ENCODE results near the gene GCGR. TPM values are rescaled to one million over a fixed set of nuclear protein-coding genes. Genes with fewer than 3 reads are reported as not detected.

The GCGR gene
- polyA plus RNA-seq, 1 donor (not counting 4 experiments of a cell fraction or from before 2014, with no cell fraction given), result not detected

DNA sequence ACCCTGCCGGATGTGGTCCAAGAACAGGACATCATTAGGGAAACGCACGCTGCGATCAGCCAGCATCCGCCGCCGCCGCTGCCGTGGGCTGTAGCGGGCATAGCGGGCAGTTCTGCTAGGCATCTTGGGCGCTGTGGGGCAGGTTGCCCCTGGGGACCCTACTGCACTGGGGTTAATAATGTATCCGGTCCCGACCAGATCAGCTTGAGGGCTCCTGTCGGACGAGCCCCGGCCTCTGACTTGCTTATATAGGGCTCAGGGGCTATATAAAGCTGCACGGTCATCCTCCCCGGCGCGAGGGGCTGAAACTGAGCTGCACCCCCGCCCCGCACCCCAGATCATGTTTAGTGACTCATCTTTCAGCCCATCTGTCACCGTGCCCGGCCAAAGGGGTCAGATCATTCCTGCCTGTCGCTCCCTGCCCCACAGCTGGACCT, 30.9 kb downstream of the GCGR start, which contains the start of gene PPP1R27:
PPP1R27 (minus strand) TSS at position 220 of the 437 bp plus-strand sequence; CDS start at position 123, 97 bp downstream.
- DNase-seq (ENCODE audit: low read depth, low spot score), result no peak
- H3K4me1 ChIP-seq (ENCODE audit: control insufficient read depth, extremely low read depth, insufficient read depth, low read length), result peaks cover 14% of the 10 kb centered on the region
- peak within 1 kb of the TSS; percentile 89 for H3K27ac ChIP-seq (ENCODE audit: control insufficient read depth, insufficient read depth, low read length)
- H3K4me2 ChIP-seq (ENCODE audit: control insufficient read depth, extremely low read depth, insufficient read depth, low read depth, low read length), result peak within 1 kb of the TSS; percentile 94
- peak within 1 kb of the TSS; percentile 66 to 79 (median 68) for H3K4me3 ChIP-seq (ENCODE audit: control insufficient read depth in 2 of 3, extremely low read depth in 1 of 3, insufficient read depth in 2 of 3, low read depth in 1 of 3, low read length in 3 of 3)
- no peaks in the 10 kb centered on the region for H3K9me3 ChIP-seq (ENCODE audit: control insufficient read depth, low read depth, low read length)
- H3K36me3 ChIP-seq (ENCODE audit: control insufficient read depth in 2 of 2, extremely low read depth in 1 of 2, insufficient read depth in 2 of 2, low read length in 2 of 2), result peaks cover 0 to 3% of the 10 kb centered on the region in 2 experiments
- TF ChIP-seq EZH2 (IDR thresholded peaks at IDR 0.05; ENCODE audit: low read length), result no peak
- no peak for TF ChIP-seq CTCF (optimal IDR thresholded peaks at IDR 0.05 in 1 of 3, IDR thresholded peaks at IDR 0.05 in 1 of 3, conservative IDR thresholded peaks at IDR 0.05 in 1 of 3; ENCODE audit: extremely low read depth in 1 of 3, insufficient read depth in 2 of 3, low read length in 3 of 3)
- no peak within 1 kb of the TSS for H2AFZ ChIP-seq (ENCODE audit: control insufficient read depth, low read length)
- no peak for FAIRE-seq
- H4K20me1 ChIP-seq (ENCODE audit: control insufficient read depth, extremely low read depth, insufficient read depth, low read length), result no peaks in the 10 kb centered on the region
- no peaks in the 10 kb centered on the region for H3K9me1 ChIP-seq (ENCODE audit: control insufficient read depth, extremely low read depth, insufficient read depth, low read length)
- H3K79me2 ChIP-seq (ENCODE audit: control insufficient read depth, insufficient read depth, low read length), result peaks cover 2% of the 10 kb centered on the region
- dilution Hi-C loops (cut with MboI; ENCODE audit: extremely low pct_ligation_motif_present, low sequenced_read_pairs), result no loop called here
- H3K9ac ChIP-seq (ENCODE audit: control insufficient read depth, extremely low read depth, insufficient read depth, low read length), result peak within 1 kb of the TSS; percentile 93
- no peaks in the 10 kb centered on the region for H3K27me3 ChIP-seq (ENCODE audit: control insufficient read depth, extremely low read depth, insufficient read depth, low read length)

DNA sequence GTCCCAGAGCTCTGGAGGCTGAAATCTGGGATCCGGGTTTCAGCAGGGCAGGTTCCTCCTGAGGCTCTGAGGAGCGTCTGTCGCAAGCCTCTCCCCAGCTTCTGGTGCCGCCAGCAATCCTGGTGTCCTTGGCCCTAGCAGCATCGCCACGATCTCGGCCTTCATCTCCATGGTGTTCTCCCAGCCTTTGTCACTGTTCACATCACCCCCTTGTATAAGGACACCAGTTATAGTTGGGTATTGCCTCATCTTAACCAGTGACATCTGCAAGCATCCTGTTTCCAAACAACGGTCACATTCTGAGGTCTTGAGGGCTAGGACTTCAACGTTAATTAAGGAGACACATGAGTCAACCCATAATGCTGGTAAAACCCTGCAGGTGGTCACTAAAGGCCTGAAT, 33.7 kb downstream of the GCGR start:
- Histone ChIP-seq H3K79me2 (ENCODE audit: control insufficient read depth, insufficient read depth, low read length) (peaks cover 2% of the 10 kb centered on the region), H2AFZ (ENCODE audit: control insufficient read depth, low read length) (no peak overlapping the region), H3K27ac (ENCODE audit: control insufficient read depth, insufficient read depth, low read length) (no peak overlapping the region), H3K9me1 (ENCODE audit: control insufficient read depth, extremely low read depth, insufficient read depth, low read length) (no peaks in the 10 kb centered on the region), H4K20me1 (ENCODE audit: control insufficient read depth, extremely low read depth, insufficient read depth, low read length) (no peaks in the 10 kb centered on the region), H3K9me3 (ENCODE audit: control insufficient read depth, low read depth, low read length) (no peaks in the 10 kb centered on the region), H3K9ac (ENCODE audit: control insufficient read depth, extremely low read depth, insufficient read depth, low read length) (no peak overlapping the region), H3K27me3 (ENCODE audit: control insufficient read depth, extremely low read depth, insufficient read depth, low read length) (no peaks in the 10 kb centered on the region), H3K36me3 (ENCODE audit: control insufficient read depth in 2 of 2, extremely low read depth in 1 of 2, insufficient read depth in 2 of 2, low read length in 2 of 2) (peaks cover 1 to 7% of the 10 kb centered on the region in 2 experiments), H3K4me3 (ENCODE audit: control insufficient read depth in 2 of 3, extremely low read depth in 1 of 3, insufficient read depth in 2 of 3, low read depth in 1 of 3, low read length in 3 of 3) (no peak overlapping the region), H3K4me2 (ENCODE audit: control insufficient read depth, extremely low read depth, insufficient read depth, low read depth, low read length) (no peak overlapping the region), H3K4me1 (ENCODE audit: control insufficient read depth, extremely low read depth, insufficient read depth, low read length) (peaks cover 27% of the 10 kb centered on the region)
- TF ChIP-seq CTCF (optimal IDR thresholded peaks at IDR 0.05 in 1 of 3, IDR thresholded peaks at IDR 0.05 in 1 of 3, conservative IDR thresholded peaks at IDR 0.05 in 1 of 3; ENCODE audit: extremely low read depth in 1 of 3, insufficient read depth in 2 of 3, low read length in 3 of 3), result no peak
- TF ChIP-seq EZH2 (IDR thresholded peaks at IDR 0.05; ENCODE audit: low read length), result no peak
- FAIRE-seq, result no peak
- dilution Hi-C loops (cut with MboI; ENCODE audit: extremely low pct_ligation_motif_present, low sequenced_read_pairs), result no loop called here
- DNase-seq (ENCODE audit: low read depth, low spot score), result no peak

All from keratinocyte (primary cell).